ENCODE results near the gene DNAAF1.

Gene DNAAF1

GRCh38 chr16:84174396-84174795, 29.3 kb downstream of the DNAAF1 start:
- no peaks in the 10 kb centered on the region for H3K9me3 ChIP-seq (ENCODE audit: insufficient read depth, low read length)
- no peak for TF ChIP-seq CTCF (IDR thresholded peaks at IDR 0.05; ENCODE audit: low read depth, low read length)
- TF ChIP-seq EZH2phosphoT487 (IDR thresholded peaks at IDR 0.05; ENCODE audit: low read depth): no peak
- H3K4me3 ChIP-seq (ENCODE audit: low read length): no peak overlapping the region
- H3K4me2 ChIP-seq (ENCODE audit: low read length): no peak overlapping the region
- no peaks in the 10 kb centered on the region for H4K20me1 ChIP-seq (ENCODE audit: insufficient read depth, low read length)
- no peak overlapping the region for H3K27ac ChIP-seq (ENCODE audit: low read length)
- H3K36me3 ChIP-seq (replicated peaks; ENCODE audit: low read depth, low read length): no peaks in the 10 kb centered on the region
- peaks cover 5% of the 10 kb centered on the region for H3K27me3 ChIP-seq (ENCODE audit: low read depth, low read length)
- H3K9ac ChIP-seq (ENCODE audit: low read length): no peak overlapping the region
- no peaks in the 10 kb centered on the region for H3K79me2 ChIP-seq (ENCODE audit: low read length)
- H2AFZ ChIP-seq (ENCODE audit: low read depth, low read length): no peak overlapping the region
- 0 out of 2 replicates have a peak, but pooled peaks cover 2% of the 10 kb centered on the region for H3K4me1 ChIP-seq (ENCODE audit: low read length)

DNA sequence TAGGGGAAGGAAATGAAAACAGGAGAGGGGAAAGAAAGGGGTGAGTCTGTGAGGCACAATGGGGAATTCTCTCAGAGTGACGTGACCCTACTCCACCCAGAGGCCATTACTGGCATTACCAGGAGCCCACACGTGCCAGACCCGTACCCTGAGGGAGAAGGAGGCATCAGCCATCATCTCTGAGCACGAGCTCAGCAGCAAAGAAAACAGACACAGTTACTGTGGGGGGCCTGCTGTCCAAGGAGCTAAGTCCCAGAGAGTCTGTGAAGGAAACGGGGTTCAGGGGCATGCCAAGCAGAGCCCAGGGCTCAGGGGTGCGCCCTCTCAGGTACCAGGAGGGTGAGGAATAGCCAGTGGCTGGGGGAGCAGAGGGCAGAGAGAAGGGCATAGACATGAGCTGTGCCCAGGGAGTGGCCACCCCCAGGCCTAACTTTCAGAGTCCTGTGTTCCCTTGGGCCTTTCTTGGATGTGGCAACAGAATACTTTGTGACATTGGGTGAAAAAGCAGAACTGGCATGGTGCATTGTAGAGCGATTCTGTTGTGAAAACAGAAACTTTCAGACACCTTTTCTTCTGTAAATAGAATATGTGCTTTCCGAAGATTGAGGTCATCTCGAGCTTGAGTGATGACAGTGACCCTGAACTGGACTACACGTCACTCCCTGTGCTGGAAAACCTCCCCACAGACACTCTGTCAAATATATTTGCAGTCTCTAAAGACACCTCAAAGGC, 30.4 kb downstream of the DNAAF1 start:
- Histone ChIP-seq H3K4me3 (ENCODE audit: low read length) (peak overlapping the region; percentile 28; the same call in 1 of the 2 replicates), H3K79me2 (ENCODE audit: low read length) (no peaks in the 10 kb centered on the region), H3K9ac (ENCODE audit: low read length) (no peak overlapping the region), H3K36me3 (replicated peaks; ENCODE audit: low read depth, low read length) (no peaks in the 10 kb centered on the region), H3K27ac (ENCODE audit: low read length) (no peak overlapping the region), H3K4me1 (ENCODE audit: low read length) (0 out of 2 replicates have a peak, but pooled peaks cover 2% of the 10 kb centered on the region), H4K20me1 (ENCODE audit: insufficient read depth, low read length) (no peaks in the 10 kb centered on the region), H3K9me3 (ENCODE audit: insufficient read depth, low read length) (no peaks in the 10 kb centered on the region), H3K27me3 (ENCODE audit: low read depth, low read length) (peaks cover 5% of the 10 kb centered on the region; the same call in 1 of the 2 replicates), H2AFZ (ENCODE audit: low read depth, low read length) (no peak overlapping the region), H3K4me2 (ENCODE audit: low read length) (peak overlapping the region; percentile 42)
- no peak for TF ChIP-seq EZH2phosphoT487 (IDR thresholded peaks at IDR 0.05; ENCODE audit: low read depth)
- TF ChIP-seq CTCF (IDR thresholded peaks at IDR 0.05; ENCODE audit: low read depth, low read length): peak; percentile 60

- Histone ChIP-seq H3K9ac (ENCODE audit: low read length) (no peak overlapping the region), H3K27me3 (ENCODE audit: low read depth, low read length) (peaks cover 5% of the 10 kb centered on the region; the same call in 1 of the 2 replicates)
Measured at GRCh38 chr16:84176192-84177053, 31.3 kb downstream of the DNAAF1 start.

More at GRCh38 chr16:84176192-84177053, 31.3 kb downstream of the DNAAF1 start:
- no peak overlapping the region for H3K27ac ChIP-seq (ENCODE audit: low read length)
- H2AFZ ChIP-seq (ENCODE audit: low read depth, low read length): no peak overlapping the region
- peaks cover 2% of the 10 kb centered on the region for H3K36me3 ChIP-seq (replicated peaks; ENCODE audit: low read depth, low read length)
- no peaks in the 10 kb centered on the region for H4K20me1 ChIP-seq (ENCODE audit: insufficient read depth, low read length)
- H3K4me3 ChIP-seq (ENCODE audit: low read length): no peak overlapping the region
- no peaks in the 10 kb centered on the region for H3K79me2 ChIP-seq (ENCODE audit: low read length)
- no peak overlapping the region for H3K4me2 ChIP-seq (ENCODE audit: low read length)
- 0 out of 2 replicates have a peak, but pooled peaks cover 2% of the 10 kb centered on the region for H3K4me1 ChIP-seq (ENCODE audit: low read length)
- H3K9me3 ChIP-seq (ENCODE audit: insufficient read depth, low read length): no peaks in the 10 kb centered on the region
- no peak for TF ChIP-seq EZH2phosphoT487 (IDR thresholded peaks at IDR 0.05; ENCODE audit: low read depth)
- no peak for TF ChIP-seq CTCF (IDR thresholded peaks at IDR 0.05; ENCODE audit: low read depth, low read length)

All from OCI-LY3 (cell line).